GM21367 (cell line): ENCODE measurements around the gene FAM153A.
"Not testable (repeated sequence)": the region's sequence is repeated elsewhere in the genome, so short reads cannot be mapped to it uniquely, and the experiment has no call there.

Experiments used
- ATAC-seq: cut with Tn5 transposase; IDR thresholded peaks from one replicate; pipeline ENCODE4 v1.9.1; 2021; ENCODE audit not compliant: unreplicated experiment

The FAM153A gene

DNA sequence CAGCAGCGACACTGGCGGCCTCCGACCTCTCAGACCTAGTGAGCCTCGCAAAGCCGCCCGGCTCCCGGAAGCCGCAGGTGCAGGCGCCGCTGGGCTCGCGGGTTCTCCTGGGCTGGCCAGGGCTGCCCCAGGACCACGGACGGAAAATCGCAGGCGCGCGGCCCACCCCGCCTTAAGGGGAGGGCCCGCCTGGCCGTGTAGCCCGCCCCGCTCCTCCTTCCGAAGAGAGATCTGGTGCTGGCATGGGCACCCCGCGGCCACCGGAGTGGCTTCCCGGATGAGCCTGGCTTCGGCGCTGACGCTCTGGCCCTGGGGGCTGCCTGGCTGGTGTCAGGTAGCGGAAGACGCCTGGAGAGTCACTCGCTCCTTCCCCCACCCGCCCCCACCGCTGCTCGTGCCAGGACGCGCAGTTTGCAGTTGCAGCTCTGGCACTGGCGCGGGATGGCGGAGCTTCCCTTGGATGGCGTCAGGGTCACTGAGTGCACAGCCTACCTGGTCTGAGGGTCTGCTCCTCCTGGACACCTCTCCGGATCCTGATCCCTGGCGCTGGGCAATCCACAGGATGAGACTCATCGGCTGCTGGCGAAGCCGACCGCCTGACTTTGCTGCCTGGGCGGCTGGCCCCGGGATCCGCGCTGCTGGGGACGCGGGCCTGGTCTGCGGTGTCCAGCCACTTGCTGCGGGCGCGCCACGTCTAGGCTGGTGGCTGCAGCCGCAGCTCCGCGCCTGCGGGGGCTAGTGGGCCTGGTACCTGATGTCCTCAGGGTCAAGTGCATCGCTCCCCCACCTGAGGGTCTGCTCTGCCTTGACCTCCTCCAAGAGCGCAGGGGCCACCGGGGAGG, at the start of gene FAM153A:
Gene FAM153A, minus strand, starts transcription at position 108 of the 842 bp plus-strand sequence.
- not testable (repeated sequence) for ATAC-seq

DNA sequence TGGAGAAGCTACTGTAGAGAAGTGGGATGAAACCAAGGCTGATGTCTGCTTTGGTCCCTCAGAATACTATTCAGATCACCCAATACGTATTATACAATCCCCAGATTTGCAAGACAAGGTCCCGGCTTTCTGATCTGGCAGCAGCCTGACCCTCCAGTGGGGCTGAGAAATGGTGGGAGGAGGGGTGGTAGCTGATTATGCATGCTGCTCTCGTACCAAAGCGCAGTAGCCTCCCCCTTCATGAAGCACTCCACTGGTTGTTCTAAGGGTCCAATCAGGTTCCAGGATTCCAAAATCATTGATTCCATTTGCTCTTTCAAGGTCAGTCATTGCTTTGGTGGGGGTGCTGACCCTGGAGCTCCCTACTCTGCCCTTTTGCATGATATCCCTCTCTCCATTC, 49.6 kb upstream of the FAM153A start:
- not testable (repeated sequence) for ATAC-seq

DNA sequence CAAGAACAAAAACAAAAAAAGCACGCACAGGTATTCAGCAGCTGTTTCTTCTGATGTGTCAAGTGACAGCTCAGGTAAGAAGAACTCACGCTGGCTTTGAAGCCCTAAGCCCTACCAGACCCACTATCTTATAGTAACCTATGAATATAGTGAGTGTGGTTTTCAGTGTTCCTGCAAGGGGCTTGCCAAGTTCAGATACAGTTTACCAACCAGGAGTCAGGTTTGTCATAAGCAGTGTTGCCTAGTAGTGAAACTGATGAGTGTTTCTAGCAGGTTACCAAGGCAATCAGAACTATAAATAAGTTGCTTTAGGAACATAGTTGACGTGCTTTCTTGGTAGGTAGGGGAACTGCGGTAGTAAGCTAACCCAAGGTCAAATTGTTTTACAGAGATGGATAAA, 43.4 kb upstream of the FAM153A start:
- ATAC-seq: not testable (repeated sequence)

DNA sequence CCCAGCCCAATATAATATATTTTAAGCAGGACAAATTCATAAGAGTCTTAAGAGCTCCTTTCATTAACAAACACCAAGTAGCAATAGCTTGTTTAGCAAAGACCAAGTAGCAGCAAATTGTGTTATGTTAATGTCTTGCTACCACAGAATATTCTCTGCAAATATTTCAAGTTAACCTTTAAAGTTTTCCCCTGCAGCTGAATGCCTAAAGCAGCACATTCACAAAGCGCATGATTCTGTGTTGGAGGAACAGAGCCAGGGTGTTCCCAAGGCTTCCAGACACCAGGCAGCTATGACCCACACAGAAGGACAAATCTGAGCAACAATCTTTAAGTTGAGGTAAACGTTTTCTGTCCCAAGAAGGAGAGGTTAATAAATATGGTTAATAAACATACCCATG, 42.1 kb upstream of the FAM153A start:
- not testable (repeated sequence) for ATAC-seq

DNA sequence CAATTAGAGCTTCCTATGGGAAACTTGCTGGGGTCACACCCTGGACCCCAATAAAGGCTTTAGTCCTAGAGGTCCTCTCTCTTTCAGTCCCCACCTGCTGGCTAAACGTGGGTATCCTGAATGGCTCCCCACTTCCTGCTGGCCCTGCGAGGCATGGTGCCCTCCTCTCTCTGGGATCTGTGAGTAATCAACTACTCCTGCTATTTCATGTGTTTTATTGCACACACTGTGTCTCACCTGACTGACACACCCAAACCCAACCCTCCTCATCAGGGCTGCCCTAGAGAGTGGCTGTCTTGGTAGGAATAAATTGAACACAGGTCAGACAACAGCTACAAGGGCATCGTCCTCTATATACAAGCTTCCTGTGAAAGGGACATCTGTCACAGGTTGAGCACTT, 39.8 kb upstream of the FAM153A start:
- not testable (repeated sequence) for ATAC-seq

DNA sequence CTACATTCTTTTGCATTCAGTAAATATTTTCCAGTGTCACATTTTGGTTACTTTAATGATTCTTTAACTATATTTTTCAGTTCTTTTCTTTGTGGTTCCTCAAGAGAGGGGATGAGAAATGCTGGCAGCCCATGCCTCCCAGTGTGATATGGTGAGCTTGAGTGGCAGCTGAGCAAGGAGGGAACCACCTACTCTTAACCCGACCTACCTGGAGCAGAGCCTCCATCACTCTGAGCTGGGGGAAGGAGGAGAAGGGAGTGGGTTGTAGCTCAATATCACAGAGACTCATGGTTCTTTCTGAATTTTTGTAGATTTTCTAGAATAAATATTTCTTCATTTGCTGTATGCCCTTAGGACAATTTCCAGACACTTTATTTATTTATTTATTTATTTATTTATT, 37.0 kb upstream of the FAM153A start:
- ATAC-seq: not testable (repeated sequence)

DNA sequence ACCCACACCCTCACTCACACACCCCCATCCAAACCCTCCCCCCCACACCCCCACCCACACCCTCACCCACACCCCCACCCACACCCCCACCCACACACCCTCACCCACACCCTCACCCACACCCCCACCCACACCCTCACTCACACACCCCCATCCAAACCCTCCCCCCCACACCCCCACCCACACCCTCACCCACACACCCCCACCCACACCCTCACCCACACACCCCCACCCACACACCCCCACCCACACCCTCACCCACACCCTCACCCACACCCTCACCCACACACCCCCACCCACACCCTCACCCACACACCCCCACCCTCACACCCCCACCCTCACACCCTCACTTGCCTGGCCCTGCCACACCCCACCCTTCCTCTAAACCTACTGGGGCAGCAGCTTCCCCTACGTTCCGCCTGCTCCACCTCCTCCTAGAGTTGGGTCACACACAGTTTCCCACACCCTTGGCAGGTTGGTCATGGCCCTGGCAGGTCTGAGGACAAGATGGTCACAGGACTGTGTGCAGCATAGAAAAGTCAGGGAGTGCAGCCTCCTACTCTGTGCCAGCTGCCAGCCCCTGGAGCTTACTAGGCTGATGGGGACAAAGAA, 30.2 kb upstream of the FAM153A start:
- ATAC-seq: not testable (repeated sequence)

DNA sequence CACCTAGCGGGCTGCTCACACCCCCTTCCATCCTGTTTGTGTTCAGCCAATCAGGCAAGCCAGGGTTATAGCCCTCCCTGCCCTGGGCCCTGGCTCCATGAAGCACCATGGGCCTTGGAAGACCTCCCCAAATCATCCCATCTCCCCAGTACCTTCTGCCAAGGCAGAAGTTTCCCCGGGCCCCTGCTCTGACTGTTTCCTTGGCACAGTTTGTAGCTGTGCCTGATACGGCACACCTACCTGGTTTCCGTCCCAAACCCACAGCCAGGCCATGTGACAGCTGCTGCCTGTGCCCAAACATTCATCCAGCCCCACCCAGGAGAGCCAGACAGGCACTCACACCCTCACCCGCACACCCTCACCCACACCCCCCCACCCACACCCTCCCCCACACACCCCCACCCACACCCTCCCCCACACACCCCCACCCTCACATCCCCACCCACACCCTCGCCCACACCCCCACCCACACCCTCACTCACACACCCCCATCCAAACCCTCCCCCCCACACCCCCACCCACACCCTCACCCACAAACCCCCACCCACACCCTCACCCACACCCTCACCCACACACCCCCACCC, 29.6 kb upstream of the FAM153A start:
- not testable (repeated sequence) for ATAC-seq

DNA sequence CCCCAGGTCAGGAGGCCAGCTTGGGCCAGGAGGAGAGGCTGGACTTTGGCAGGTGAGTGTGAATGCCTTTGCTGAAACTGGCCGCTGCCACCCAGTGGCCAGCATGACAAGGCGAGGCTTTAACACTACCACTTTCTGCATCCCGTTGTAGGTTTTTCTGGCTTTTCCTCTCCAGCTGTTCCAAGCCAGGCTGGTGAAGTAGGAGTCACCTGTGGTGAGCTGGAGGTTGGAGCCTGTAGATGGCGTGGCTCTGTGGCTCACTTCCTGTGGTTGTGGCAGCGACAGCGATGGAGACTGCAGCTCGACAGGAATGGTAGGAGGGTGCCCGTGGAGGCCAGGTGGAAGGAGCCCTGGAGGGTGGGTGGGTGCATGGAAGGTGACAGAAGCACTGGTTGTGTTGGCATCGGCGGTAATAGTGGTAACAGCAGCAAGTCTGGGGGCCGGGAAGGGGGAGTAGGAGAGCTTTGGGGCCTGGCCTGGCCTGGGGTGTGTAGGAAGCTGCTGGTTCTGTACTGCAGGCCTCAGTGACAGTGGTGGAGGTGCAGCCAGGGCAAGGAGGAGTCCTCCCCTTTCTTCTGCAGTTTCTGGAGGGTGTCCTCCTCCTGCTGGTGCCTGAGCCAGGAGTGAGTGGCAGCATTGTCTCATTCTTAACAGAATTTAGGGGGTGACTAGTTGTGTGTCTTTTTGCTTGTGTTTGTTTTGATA, 26.7 kb upstream of the FAM153A start:
- ATAC-seq: not testable (repeated sequence)

DNA sequence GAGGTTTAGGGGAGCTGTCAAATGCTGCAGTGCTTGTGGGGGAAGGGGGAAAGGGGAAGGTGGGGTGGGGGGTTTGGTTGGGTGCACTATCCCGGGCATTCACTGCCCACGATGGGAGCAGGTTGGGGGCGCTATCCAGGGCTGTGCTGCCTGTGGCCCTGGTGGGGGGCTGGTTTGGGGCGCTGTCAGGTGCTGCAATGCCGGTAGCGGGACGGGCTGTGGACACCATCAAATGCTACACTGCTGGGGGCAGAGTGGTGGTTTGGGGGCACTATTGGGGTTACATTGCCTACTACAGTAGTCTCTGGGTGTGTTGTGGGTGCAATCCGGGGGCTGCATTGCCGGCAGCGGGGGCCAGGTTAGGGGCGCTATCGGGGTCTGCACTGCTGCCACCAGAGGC, 25.7 kb upstream of the FAM153A start:
- ATAC-seq: not testable (repeated sequence)

DNA sequence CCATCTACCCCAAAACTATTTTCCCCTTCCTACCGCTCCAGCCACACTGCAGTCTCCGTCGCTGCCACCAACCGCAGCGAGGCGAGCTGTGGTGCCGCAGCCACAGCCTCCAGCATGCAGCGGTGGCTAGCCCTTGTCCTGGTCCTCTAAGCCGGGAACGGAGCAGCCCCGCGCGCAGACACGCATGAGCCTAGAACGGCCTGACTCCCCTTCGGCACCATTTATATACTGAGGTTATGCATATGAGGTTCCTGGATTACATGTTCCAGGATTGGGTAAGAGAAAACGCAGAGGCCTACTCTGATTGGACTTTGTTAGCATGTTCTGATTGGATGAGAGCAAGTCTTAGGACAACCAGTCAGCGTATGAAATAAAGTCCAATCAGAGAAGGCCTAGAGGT, 24.6 kb upstream of the FAM153A start:
- not testable (repeated sequence) for ATAC-seq

DNA sequence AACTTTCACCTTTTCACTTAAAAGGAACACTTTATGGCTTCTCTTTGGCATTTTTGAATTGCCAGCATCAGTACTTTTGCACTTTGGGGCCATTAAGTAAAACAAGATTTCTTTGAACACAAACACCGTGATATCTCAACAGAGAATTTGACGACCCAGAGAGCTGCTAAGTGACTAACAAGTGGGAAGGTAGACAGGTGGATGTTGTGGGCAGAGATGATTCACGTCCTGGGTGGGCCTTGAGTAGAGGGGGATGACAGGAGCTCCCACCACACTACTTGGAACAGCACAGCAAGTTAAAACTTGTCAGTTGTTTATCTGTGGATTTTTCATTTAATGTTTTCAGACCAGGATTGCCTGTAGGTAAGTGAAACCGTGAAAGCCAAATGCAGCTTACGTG, 18.7 kb upstream of the FAM153A start:
- ATAC-seq: not testable (repeated sequence)

DNA sequence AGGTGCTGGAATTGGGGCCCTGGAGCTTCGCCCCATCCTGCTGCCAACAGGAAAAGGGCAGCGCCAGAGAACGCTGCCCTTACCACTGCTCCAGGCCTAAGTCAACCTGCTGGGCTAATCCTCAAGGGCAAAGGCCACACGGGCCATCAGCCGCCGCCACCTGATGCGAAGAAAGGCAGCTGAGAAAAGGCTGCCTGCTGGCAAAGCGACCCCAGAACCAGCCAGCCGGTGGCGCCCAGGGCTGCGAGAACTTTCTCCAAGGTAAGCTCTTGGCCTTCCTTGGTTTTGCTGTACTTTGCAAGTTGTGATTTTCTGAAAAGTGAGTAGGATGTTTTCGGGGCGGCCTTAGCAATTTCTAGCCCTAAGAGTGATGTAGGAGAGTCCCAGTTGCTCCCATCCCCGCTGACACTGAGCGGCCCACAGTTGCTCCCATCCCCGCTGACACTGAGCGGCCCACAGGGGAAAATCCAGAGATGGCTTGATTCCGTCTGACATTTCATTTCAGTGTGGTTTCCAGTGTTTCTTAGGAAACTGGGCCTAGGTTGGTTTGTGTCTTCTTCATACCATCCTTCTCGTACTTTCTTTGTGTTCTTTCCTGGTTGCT, 15.6 kb upstream of the FAM153A start:
- ATAC-seq: not testable (repeated sequence)

DNA sequence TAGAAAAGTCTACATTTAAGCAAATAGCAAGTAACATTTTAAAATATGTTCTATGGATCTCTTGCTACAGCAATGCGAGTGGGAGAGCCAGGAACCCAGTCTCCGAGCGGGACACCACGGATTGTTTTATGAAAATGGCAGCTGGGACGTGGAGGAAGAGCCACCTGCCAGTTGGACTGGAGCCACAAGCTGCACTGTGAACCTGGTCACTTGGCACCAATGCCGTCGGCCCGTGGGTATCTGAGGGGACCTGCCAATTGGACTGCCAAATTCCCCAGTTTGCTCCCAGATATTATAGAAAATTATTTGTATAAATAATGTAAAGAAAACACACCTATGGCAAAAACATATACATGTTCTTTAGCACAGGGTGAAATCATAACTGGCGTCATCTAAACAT, 10.6 kb upstream of the FAM153A start:
- not testable (repeated sequence) for ATAC-seq

DNA sequence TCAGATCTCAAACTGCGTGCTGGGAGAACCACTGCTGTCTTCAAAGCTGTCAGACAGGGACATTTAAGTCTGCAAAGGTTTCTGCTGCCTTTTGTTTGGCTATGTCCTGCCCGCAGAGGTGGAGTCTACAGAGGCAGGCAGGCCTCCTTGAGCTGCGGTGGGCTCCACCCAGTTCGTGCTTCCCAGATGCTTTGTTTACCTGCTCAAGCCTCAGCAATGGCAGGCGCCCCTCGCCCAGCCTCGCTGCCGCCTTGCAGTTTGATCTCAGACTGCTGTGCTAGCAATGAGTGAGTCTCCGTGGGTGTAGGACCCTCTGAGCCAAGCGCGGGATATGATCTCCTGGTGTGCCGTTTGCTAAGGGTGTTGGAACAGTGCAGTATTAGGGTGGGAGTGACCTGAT, 8.9 kb upstream of the FAM153A start:
- not testable (repeated sequence) for ATAC-seq

DNA sequence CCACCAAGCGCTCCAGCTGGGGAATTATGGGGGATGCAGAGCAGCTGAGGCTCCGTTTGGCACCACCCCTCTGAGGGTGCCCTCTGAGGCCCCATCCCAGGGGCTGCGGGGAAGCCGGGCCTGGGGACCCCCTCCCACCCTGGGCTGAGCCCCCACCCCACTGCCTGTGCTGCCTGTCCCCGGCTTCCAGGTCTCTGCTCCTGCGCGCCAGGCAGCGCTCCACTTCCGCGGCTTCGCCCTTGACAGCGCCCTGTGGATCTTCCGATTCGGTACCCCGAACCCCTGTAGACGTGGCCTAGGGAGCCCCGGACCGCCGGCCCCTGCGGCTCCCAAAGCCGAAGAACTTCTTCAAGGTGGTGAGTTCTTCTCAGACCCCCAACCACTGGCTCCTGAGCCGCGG, 530 bp downstream of the FAM153A start:
- not testable (repeated sequence) for ATAC-seq

DNA sequence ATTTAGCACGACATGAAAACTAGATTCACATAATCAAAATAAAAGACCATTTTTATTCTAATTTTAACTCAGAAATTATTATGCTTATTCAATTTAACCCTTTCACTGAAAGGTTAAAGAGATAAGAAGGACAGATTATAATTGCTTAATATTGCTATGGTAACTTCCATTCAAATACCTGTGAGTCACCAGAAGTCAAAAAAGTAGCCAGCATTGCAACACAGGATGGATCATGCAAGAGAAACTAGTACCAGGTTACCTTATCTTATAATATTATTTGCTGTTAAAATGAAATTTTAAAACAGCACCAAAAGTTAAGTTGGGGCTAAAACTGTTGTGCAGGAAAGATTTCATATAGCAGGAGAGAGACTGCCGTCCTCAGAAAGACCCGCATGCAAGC, 11.5 kb downstream of the FAM153A start:
- ATAC-seq: not testable (repeated sequence)

DNA sequence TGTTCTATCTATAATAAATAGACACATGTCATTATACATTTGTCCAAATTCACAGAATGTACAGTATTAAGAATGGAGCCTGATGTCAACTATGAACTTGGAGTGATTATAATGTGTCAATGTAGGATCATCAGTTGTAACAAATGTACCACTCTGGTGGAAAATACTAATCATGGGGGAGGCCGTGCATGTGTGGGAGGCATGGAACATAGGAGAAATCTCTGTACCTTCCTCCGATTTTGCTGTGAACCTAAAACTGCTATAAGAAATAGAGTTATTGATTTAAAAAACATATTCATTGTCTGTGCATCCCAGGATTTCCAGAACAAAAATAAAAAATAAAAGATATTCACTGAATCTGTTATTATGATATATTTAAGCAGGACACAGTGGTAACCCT, 12.1 kb downstream of the FAM153A start:
- not testable (repeated sequence) for ATAC-seq

DNA sequence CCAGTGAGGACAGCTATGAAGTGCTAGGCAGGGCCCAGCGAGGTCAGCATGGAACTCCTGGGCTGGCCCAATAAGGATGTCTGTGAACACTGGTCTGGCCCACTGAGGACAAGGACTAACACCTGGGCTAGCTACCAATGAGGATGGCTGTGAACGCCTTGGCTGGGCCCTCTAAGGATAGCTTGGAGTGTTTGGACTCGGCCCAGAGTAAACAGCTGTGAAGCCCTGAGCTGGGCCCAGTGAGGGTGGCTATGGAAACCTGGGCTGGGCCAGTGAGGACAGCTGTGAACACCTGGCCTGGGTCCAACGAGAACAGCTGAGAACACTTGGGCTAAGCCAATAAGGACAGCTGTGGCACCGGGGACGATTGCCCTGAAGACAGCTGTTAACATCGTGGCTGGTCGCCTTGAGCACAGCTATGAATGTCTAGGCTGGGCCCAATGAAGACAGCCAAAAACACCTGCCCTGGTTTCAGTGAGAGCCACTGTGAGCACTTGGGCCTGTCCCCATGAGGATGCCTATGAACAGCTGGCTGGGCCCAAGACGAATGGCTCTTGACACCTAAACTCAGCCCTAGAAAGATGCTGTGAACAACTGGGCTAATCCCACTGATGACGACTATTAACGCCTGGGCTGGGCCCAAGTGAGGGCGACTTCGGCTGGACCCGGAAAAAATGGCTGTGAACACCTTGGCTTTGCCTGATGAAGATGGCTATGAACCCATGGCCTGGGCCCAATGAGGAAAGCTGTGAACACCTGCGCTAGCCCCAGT, 18.8 kb downstream of the FAM153A start:
- not testable (repeated sequence) for ATAC-seq

DNA sequence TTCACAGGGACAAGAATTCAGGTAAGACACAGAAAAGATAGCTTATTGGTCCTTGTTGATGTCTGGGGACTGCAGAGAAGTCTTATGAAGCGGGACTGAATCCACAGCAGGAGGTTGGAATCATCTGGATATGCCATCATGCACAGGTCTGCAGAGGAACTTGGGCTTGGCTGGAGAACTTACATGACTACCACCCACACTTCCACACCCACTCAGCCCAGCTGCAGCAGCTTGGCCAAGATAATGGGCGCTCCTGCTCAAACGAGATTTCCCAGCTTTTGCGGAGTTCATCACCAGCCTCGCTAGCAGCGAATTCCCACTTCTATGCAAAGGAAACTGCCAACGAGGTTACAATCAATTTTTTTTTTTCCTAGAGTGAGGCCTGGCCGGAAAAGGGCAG, 21.7 kb downstream of the FAM153A start:
- not testable (repeated sequence) for ATAC-seq
